NCI-H1048 (cell line): Measurements from ENCODE around the gene PRKACA.

Source experiments
- DNase-seq: peaks from one replicate; lab custom pipeline; 2025; lab: John Stamatoyannopoulos, UW

PRKACA gene

GRCh38 chr19:14117668-14118164 lies at the start of gene PRKACA:
Gene PRKACA (minus strand): TSS chr19:14117762. CDS start chr19:14117547, 215 bp downstream.
- DNase-seq: peak; percentile 97

- no peak for DNase-seq
Observed at GRCh38 chr19:14166999-14167575, 49.5 kb upstream of the PRKACA start.

- no peak for DNase-seq
Observed at GRCh38 chr19:14165990-14166830, 48.6 kb upstream of the PRKACA start.

GRCh38 chr19:14164724-14165493 lies 47.3 kb upstream of the PRKACA start:
- no peak for DNase-seq

GRCh38 chr19:14164082-14164481 lies 46.5 kb upstream of the PRKACA start:
- DNase-seq: no peak

- DNase-seq: no peak
Observed at GRCh38 chr19:14162871-14163297, 45.3 kb upstream of the PRKACA start.

- DNase-seq: no peak
Observed at GRCh38 chr19:14161305-14161704, 43.7 kb upstream of the PRKACA start.

GRCh38 chr19:14160017-14160703 lies 42.6 kb upstream of the PRKACA start:
- no peak for DNase-seq

GRCh38 chr19:14159059-14159458 lies 41.5 kb upstream of the PRKACA start:
- DNase-seq: no peak

GRCh38 chr19:14158276-14159023 lies 40.9 kb upstream of the PRKACA start:
- DNase-seq: no peak

- DNase-seq: no peak
Observed at GRCh38 chr19:14156971-14157717, 39.6 kb upstream of the PRKACA start.

GRCh38 chr19:14156122-14156521 lies 38.6 kb upstream of the PRKACA start:
- DNase-seq: no peak

- DNase-seq: no peak
Observed at GRCh38 chr19:14155371-14155770, 37.8 kb upstream of the PRKACA start.

- DNase-seq: no peak
Observed at GRCh38 chr19:14152713-14153112, 35.2 kb upstream of the PRKACA start.

GRCh38 chr19:14150770-14151661 lies 33.5 kb upstream of the PRKACA start:
- DNase-seq: no peak

GRCh38 chr19:14150041-14150769 lies 32.6 kb upstream of the PRKACA start:
- no peak for DNase-seq

GRCh38 chr19:14149509-14149994 lies 32.0 kb upstream of the PRKACA start:
- DNase-seq: no peak

GRCh38 chr19:14148751-14149410 lies 31.3 kb upstream of the PRKACA start:
- no peak for DNase-seq
